Epithelial cell of esophagus (primary cell): ENCODE measurements around the gene NINJ2.

Source experiments
- DNase-seq: peaks from one replicate; pipeline ENCODE4 v3.0.0; 2010; ENCODE audit warnings: low read depth
- H3K4me3 ChIP-seq: 2 replicates; pipeline ENCODE4 v1.5.1; 2011; ENCODE audit warnings: mild to moderate bottlenecking, low read length, control low read depth
- CTCF ChIP-seq: IDR thresholded peaks from 2 replicates; pipeline ENCODE4 v1.5.1; 2011; ENCODE audit warnings: low read depth, mild to moderate bottlenecking, low read length, control low read depth, inconsistent platforms; ENCODE audit not compliant: insufficient read depth; ENCODE audit errors: missing control alignments

NINJ2 gene

GRCh38 chr12:527241-527640, 136.0 kb downstream of the NINJ2 start:
- no peak for DNase-seq
- H3K4me3 ChIP-seq = no peak overlapping the region
- no peak for TF ChIP-seq CTCF

DNA sequence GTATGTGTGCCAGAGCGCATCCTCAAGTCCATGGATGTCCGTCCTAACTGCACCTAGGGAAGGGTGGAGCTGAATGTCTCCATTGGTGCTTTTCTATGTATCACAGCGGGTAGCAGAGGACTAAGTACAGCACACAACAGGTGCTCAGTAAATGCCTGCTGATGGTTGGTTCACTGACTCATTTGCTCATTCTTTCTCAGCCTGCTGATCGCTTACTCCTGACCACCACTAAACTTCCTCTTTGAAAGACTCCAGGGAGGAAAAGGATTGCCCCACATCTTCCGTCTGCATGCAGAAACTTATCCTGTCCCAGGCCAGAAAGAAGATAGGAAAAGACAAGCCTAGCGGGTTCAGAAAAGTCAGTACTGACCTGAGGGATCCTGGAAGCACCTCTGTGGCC, 137.2 kb downstream of the NINJ2 start:
- DNase-seq = peak; percentile 82
- no peak overlapping the region for H3K4me3 ChIP-seq
- no peak for TF ChIP-seq CTCF

GRCh38 chr12:524167-524951, 138.9 kb downstream of the NINJ2 start:
- peak; percentile 36 for DNase-seq
- H3K4me3 ChIP-seq = no peak overlapping the region
- TF ChIP-seq CTCF = no peak

GRCh38 chr12:522692-523378, 140.4 kb downstream of the NINJ2 start:
- TF ChIP-seq CTCF = no peak
- DNase-seq = no peak
- H3K4me3 ChIP-seq = no peak overlapping the region

- no peak for DNase-seq
- no peak overlapping the region for H3K4me3 ChIP-seq
- TF ChIP-seq CTCF = no peak
Measured at GRCh38 chr12:520119-520518, 143.1 kb downstream of the NINJ2 start.

- no peak for TF ChIP-seq CTCF
- no peak for DNase-seq
- H3K4me3 ChIP-seq = no peak overlapping the region
Measured at GRCh38 chr12:517538-517937, 145.7 kb downstream of the NINJ2 start.
